Stomach (tissue), 9 donors: ENCODE data around the gene TADA3. TPM values are rescaled to one million over a fixed set of nuclear protein-coding genes. Genes with fewer than 3 reads are reported as not detected.

Source experiments
- DNase-seq, 2 donors: peaks; one replicate each; pipeline versions ENCODE4 v3.0.0 to v3.0.0-alpha.2; 2013 to 2019
- H3K27ac ChIP-seq, 5 donors: fragments of 200-600 bp in 4 of 5; sonication (generic) in 4 of 5; one replicate each; pipeline ENCODE4 v1.5.1; 2013 to 2019; ENCODE audit warnings: mild to moderate bottlenecking in 1 of 5, moderate library complexity in 1 of 5
- H3K27me3 ChIP-seq, 3 donors: fragments of 200-600 bp; sonication (generic); one replicate each; pipeline ENCODE4 v1.5.1; 2017 to 2019; ENCODE audit warnings: mixed run types in 1 of 3
- H3K36me3 ChIP-seq, 4 donors: fragments of 200-600 bp; sonication (generic); 1 replicate in 3 of 4; 2 replicates in 1 of 4; pipeline ENCODE4 v1.5.1; 2016 to 2019
- H3K4me1 ChIP-seq, 4 donors: fragments of 200-600 bp; sonication (generic); one replicate each; pipeline ENCODE4 v1.5.1; 2016 to 2019
- H3K4me3 ChIP-seq, 4 donors: fragments of 200-600 bp; sonication (generic) in 3 of 4; one replicate each; pipeline ENCODE4 v1.5.1; 2016 to 2019; ENCODE audit warnings: mild to moderate bottlenecking in 1 of 4
- H3K9me3 ChIP-seq, 4 donors: fragments of 200-600 bp; sonication (generic); one replicate each; pipeline ENCODE4 v1.5.1; 2016 to 2019
- CTCF ChIP-seq, 7 experiments: fragments of 450-650 bp in 4 of 7; fragments of 200-600 bp in 3 of 7; sonication (generic) in 3 of 7; IDR thresholded peaks; one replicate each; pipeline ENCODE4 v1.5.1; 2016 to 2019; ENCODE audit warnings: antibody characterized with exemption in 7 of 7, control low read depth in 2 of 7, mild to moderate bottlenecking in 1 of 7
- EP300 ChIP-seq: sonication (generic); formaldehyde crosslinking; IDR thresholded peaks from one replicate; pipeline ENCODE4 v1.6.1; 2017; ENCODE audit warnings: antibody characterized with exemption
- POLR2A ChIP-seq, 4 donors: fragments of 450-650 bp; IDR thresholded peaks; one replicate each; pipeline ENCODE4 v1.6.1; 2016; ENCODE audit warnings: antibody characterized with exemption in 4 of 4, control low read depth in 2 of 4, mild to moderate bottlenecking in 1 of 4, moderate library complexity in 1 of 4
- POLR2AphosphoS5 ChIP-seq, 3 donors: sonication (generic); formaldehyde crosslinking; IDR thresholded peaks; one replicate each; pipeline ENCODE4 v1.6.1; 2016; ENCODE audit warnings: antibody characterized with exemption in 3 of 3
- WGBS, 5 donors: extraction: QIAGEN DNeasy Blood & Tissue Kit in 3 of 5; methylation state at CpG; one replicate each; pipeline versions ENCODE4 v1.1.5 to v1.1.7; 2013 to 2018; 5-methylcytosine and 5-hydroxymethylcytosine counted together
- intact Hi-C: fragments of 100-400 bp; cut with DNase I; formaldehyde crosslinking; loops from one replicate; pipeline ENCODE4 v1.15.1; 2023; ENCODE audit warnings: low total_unique reads
- polyA plus RNA-seq, 3 donors: library from polyadenylated mRNA; stranded (reverse); fragments of 200-250 nt; gene quantifications; one replicate each; pipeline ENCODE4 v1.2.3, GENCODE V29; 2013
- total RNA-seq, 5 donors: library from RNA; depleted of rRNA; stranded (reverse); fragments of >200 nt; gene quantifications; one replicate each; pipeline versions ENCODE4 v1.1.0 to v1.2.3, GENCODE V29; 2014 to 2016
- donor health status: healthy with polysubstance abuse.
- donor health status: Bipolar disorder and iron deficiency.
- donor health status: healthy.

Gene TADA3
- total and polyA plus RNA-seq, 8 donors = 29.2 to 62.6 (median 40.8) TPM

GRCh38 chr3:9749645-9750555 lies 42.4 kb downstream of the TADA3 start, which contains the start of gene OGG1:
TSS of gene OGG1 (plus strand) at chr3:9749952. CDS start at chr3:9750287, 335 bp downstream.
- 0 to 1% (median 1%) methylated on average over 45 to 60 of the region's 60 CpGs for WGBS, 5 donors

GRCh38 chr3:9749296-9749644 lies 43.0 kb downstream of the TADA3 start:
- peaks cover 18 to 36% (median 26%) of the 10 kb centered on the region in 4 donors for H3K4me1 ChIP-seq
- intact Hi-C loops = no loop called here
- no peak for TF ChIP-seq POLR2A (IDR thresholded peaks at IDR 0.05)
- TF ChIP-seq EP300 = no peak
- no peak for TF ChIP-seq POLR2AphosphoS5 (IDR thresholded peaks at IDR 0.05)
- no peak for TF ChIP-seq CTCF (IDR thresholded peaks at IDR 0.05)
- 3 to 14% (median 12%) methylated on average over 18 to 19 of the region's 19 CpGs for WGBS, 5 donors
- peak overlapping the region; percentile 64 to 81 (median 70) for H3K4me3 ChIP-seq
- H3K27me3 ChIP-seq = no peaks in the 10 kb centered on the region
- peaks cover 45 to 71% (median 68%) of the 10 kb centered on the region in 4 donors for H3K36me3 ChIP-seq
- DNase-seq = no peak
- no peaks in the 10 kb centered on the region for H3K9me3 ChIP-seq
- H3K27ac ChIP-seq = peak overlapping the region; percentile 68 to 92 (median 89)

More at GRCh38 chr3:9749645-9750555, 42.4 kb downstream of the TADA3 start, which contains the start of gene OGG1:
- peak; percentile 49 to 91 (median 57) for TF ChIP-seq POLR2AphosphoS5 (IDR thresholded peaks at IDR 0.05)
- TF ChIP-seq POLR2A (IDR thresholded peaks at IDR 0.05) = no peak
- peak in 1 of 7 experiments; percentile 17 for TF ChIP-seq CTCF (IDR thresholded peaks at IDR 0.05)
- intact Hi-C loops = no loop called here
- H3K9me3 ChIP-seq = no peaks in the 10 kb centered on the region
- peak within 1 kb of the TSS; percentile 68 to 92 (median 89) for H3K27ac ChIP-seq
- H3K4me1 ChIP-seq = peaks cover 18 to 41% (median 31%) of the 10 kb centered on the region in 4 donors
- no peaks in the 10 kb centered on the region for H3K27me3 ChIP-seq
- peaks cover 39 to 71% (median 68%) of the 10 kb centered on the region in 4 donors for H3K36me3 ChIP-seq
- peak within 1 kb of the TSS; percentile 64 to 81 (median 70) for H3K4me3 ChIP-seq
- peak; percentile 98 to 99 for DNase-seq

GRCh38 chr3:9748031-9748430 lies 44.2 kb downstream of the TADA3 start:
- intact Hi-C loops = no loop called here
- no peak overlapping the region for H3K4me3 ChIP-seq
- 96 to 100% (median 98%) methylated on average over 2 of the region's 2 CpGs for WGBS, 5 donors
- no peak for TF ChIP-seq EP300
- TF ChIP-seq CTCF (IDR thresholded peaks at IDR 0.05) = no peak
- TF ChIP-seq POLR2AphosphoS5 (IDR thresholded peaks at IDR 0.05) = no peak
- TF ChIP-seq POLR2A (IDR thresholded peaks at IDR 0.05) = no peak
- H3K36me3 ChIP-seq = peaks cover 57 to 73% (median 72%) of the 10 kb centered on the region in 4 donors
- no peaks in the 10 kb centered on the region for H3K9me3 ChIP-seq
- no peaks in the 10 kb centered on the region for H3K27me3 ChIP-seq
- H3K4me1 ChIP-seq = peaks cover 18 to 36% (median 26%) of the 10 kb centered on the region in 4 donors
- DNase-seq = no peak
- H3K27ac ChIP-seq = no peak overlapping the region

- Histone ChIP-seq H3K9me3 (no peaks in the 10 kb centered on the region), H3K36me3 (peaks cover 59 to 73% (median 72%) of the 10 kb centered on the region in 4 donors), H3K4me3 (no peak overlapping the region), H3K27me3 (no peaks in the 10 kb centered on the region), H3K4me1 (peaks cover 18 to 36% (median 26%) of the 10 kb centered on the region in 4 donors), H3K27ac (no peak overlapping the region)
- WGBS, 5 donors = 91 to 97% (median 94%) methylated on average over 7 to 8 of the region's 8 CpGs
- no peak for DNase-seq
- TF ChIP-seq POLR2A (IDR thresholded peaks at IDR 0.05) (no peak), EP300 (no peak), CTCF (IDR thresholded peaks at IDR 0.05) (no peak), POLR2AphosphoS5 (IDR thresholded peaks at IDR 0.05) (no peak)
- intact Hi-C loops = no loop called here
Observed at GRCh38 chr3:9747267-9747666, 45.0 kb downstream of the TADA3 start.
